IMR-90 (cell line): Measurements from ENCODE around the gene RXFP3. TPM values are rescaled to one million over a fixed set of nuclear protein-coding genes. Genes with fewer than 3 reads are reported as not detected.
"Not testable (repeated sequence)": the region's sequence is repeated elsewhere in the genome, so short reads cannot be mapped to it uniquely, and the experiment has no call there.

Experiments used
- ATAC-seq: fragments of 200-7000 bp; cut with Tn5 transposase; 2 replicates; pipeline ENCODE4 v1.9.1; 2020; ENCODE audit warnings: low read depth, mild to moderate bottlenecking, moderate library complexity
- BruUV-seq: library from RNA; stranded (reverse); fragments of 400-500 nt; replicated peaks from 2 replicates; lab custom pipeline; 2021; lab: Mats Ljungman, UMichigan
- CTCF ChIA-PET: fragments of 300-600 bp; formaldehyde crosslinking; extraction: SDS; loops from one replicate; lab custom pipeline; 2021; ENCODE audit warnings: antibody characterized with exemption; lab: Yijun Ruan, JAX
- POLR2A ChIA-PET: fragments of 300-600 bp; sonication (Branson Sonifier 250); formaldehyde crosslinking; loops from one replicate; lab custom pipeline; 2022; ENCODE audit warnings: antibody characterized with exemption; ENCODE audit not compliant: unreplicated experiment; lab: Charles Lee
- DNase-seq: peaks from one replicate; pipeline ENCODE4 v3.0.0; 2013
- H2AFZ ChIP-seq: replicated peaks from 2 replicates; pipeline ENCODE3; 2013; ENCODE audit warnings: low read length, mild to moderate bottlenecking; ENCODE audit not compliant: poor library complexity
- H2AK5ac ChIP-seq: 2 replicates; pipeline ENCODE4 v1.6.1; 2013; ENCODE audit warnings: low read depth, low read length, inconsistent platforms
- H2AK9ac ChIP-seq: replicated peaks from 2 replicates; pipeline ENCODE3; 2013; ENCODE audit warnings: mild to moderate bottlenecking, low read depth, low read length, moderate library complexity; ENCODE audit not compliant: poor library complexity
- H2BK120ac ChIP-seq: 2 replicates; pipeline ENCODE4 v1.6.1; 2013; ENCODE audit warnings: low read depth, low read length, inconsistent platforms
- H2BK15ac ChIP-seq: 3 replicates; pipeline ENCODE4 v1.6.1; 2013; ENCODE audit warnings: low read depth, low read length, inconsistent platforms
- H2BK20ac ChIP-seq: 2 replicates; pipeline ENCODE4 v1.6.1; 2013; ENCODE audit warnings: low read depth, mild to moderate bottlenecking, inconsistent platforms, low read length, moderate library complexity
- H2BK5ac ChIP-seq: 2 replicates; pipeline ENCODE4 v1.6.1; 2013; ENCODE audit warnings: mild to moderate bottlenecking, low read depth, low read length, inconsistent platforms; ENCODE audit not compliant: poor library complexity, severe bottlenecking
- H3K14ac ChIP-seq: replicated peaks from 2 replicates; pipeline ENCODE4 v1.6.1; 2013; ENCODE audit warnings: low read depth, low read length, inconsistent platforms
- H3K18ac ChIP-seq: 2 replicates; pipeline ENCODE4 v1.6.1; 2013; ENCODE audit warnings: low read depth, low read length, control low read depth
- H3K23ac ChIP-seq: 2 replicates; pipeline ENCODE4 v1.6.1; 2013; ENCODE audit warnings: low read depth, low read length, inconsistent platforms
- H3K27ac ChIP-seq: 2 replicates; pipeline ENCODE4 v1.5.1; 2013; ENCODE audit warnings: mild to moderate bottlenecking, control low read depth, low read length; ENCODE audit not compliant: insufficient read depth
- H3K27me3 ChIP-seq: 2 replicates; pipeline ENCODE4 v1.6.1; 2013; ENCODE audit warnings: low read length; ENCODE audit not compliant: control insufficient read depth, insufficient read depth
- H3K36me3 ChIP-seq: 2 replicates; pipeline ENCODE4 v1.6.1; 2013; ENCODE audit warnings: low read length, mixed read lengths; ENCODE audit not compliant: control insufficient read depth, insufficient read depth
- H3K4ac ChIP-seq: 2 replicates; pipeline ENCODE4 v1.6.1; 2013; ENCODE audit warnings: low read depth, low read length, inconsistent platforms
- H3K4me1 ChIP-seq: 2 replicates; pipeline ENCODE4 v1.6.1; 2013; ENCODE audit warnings: low read length, mixed read lengths; ENCODE audit not compliant: control insufficient read depth, insufficient read depth
- H3K4me2 ChIP-seq: 2 replicates; pipeline ENCODE4 v1.6.1; 2013; ENCODE audit warnings: low read depth, mild to moderate bottlenecking, control low read depth, low read length, moderate library complexity
- H3K4me3 ChIP-seq: 2 replicates; pipeline ENCODE4 v1.5.1; 2013; ENCODE audit warnings: low read depth, mild to moderate bottlenecking, control low read depth, low read length, moderate library complexity; ENCODE audit not compliant: insufficient read depth
- H3K56ac ChIP-seq: 2 replicates; pipeline ENCODE4 v1.6.1; 2013; ENCODE audit warnings: low read length, inconsistent platforms; ENCODE audit not compliant: insufficient read depth; ENCODE audit errors: extremely low read depth
- H3K79me1 ChIP-seq, 2 experiments: 2 replicates each; pipeline ENCODE4 v1.6.1; 2013; ENCODE audit warnings: low read length in 2 of 2, inconsistent platforms in 1 of 2, low read depth in 1 of 2
- H3K9ac ChIP-seq: 2 replicates; pipeline ENCODE4 v1.6.1; 2013; ENCODE audit warnings: low read depth, low read length, control low read depth
- H3K9me1 ChIP-seq: 2 replicates; pipeline ENCODE4 v1.6.1; 2013; ENCODE audit warnings: low read length, inconsistent platforms; ENCODE audit not compliant: insufficient read depth
- H3K9me3 ChIP-seq: 2 replicates; pipeline ENCODE4 v1.6.1; 2013; ENCODE audit warnings: low read length; ENCODE audit not compliant: control insufficient read depth, insufficient read depth
- H4K20me1 ChIP-seq: 2 replicates; pipeline ENCODE4 v1.6.1; 2013; ENCODE audit warnings: low read length, inconsistent platforms; ENCODE audit not compliant: insufficient read depth
- H4K5ac ChIP-seq: 2 replicates; pipeline ENCODE4 v1.6.1; 2013; ENCODE audit warnings: mild to moderate bottlenecking, low read depth, low read length, control low read depth
- H4K8ac ChIP-seq, 2 experiments: 2 replicates each; pipeline ENCODE4 v1.6.1; 2013; ENCODE audit warnings: low read depth in 2 of 2, low read length in 2 of 2, control low read depth in 1 of 2, inconsistent platforms in 1 of 2
- H4K91ac ChIP-seq: 2 replicates; pipeline ENCODE4 v1.6.1; 2013; ENCODE audit warnings: low read depth, low read length, inconsistent platforms; ENCODE audit not compliant: insufficient read depth
- WGBS, 2 experiments: methylation state at CpG; one replicate each; pipeline versions ENCODE4 v1.1.5 to v1.1.7; 2013; ENCODE audit warnings: missing lambda C conversion rate in 2 of 2; ENCODE audit not compliant: insufficient read length in 1 of 2; ENCODE audit errors: extremely low coverage in 2 of 2; 5-methylcytosine and 5-hydroxymethylcytosine counted together
- dilution Hi-C: fragments of 300-500 bp; cut with HindIII; formaldehyde crosslinking; loops from one replicate; pipeline ENCODE4 v1.14.3; 2018; ENCODE audit warnings: low sequenced_read_pairs; ENCODE audit not compliant: unreplicated experiment
- in situ Hi-C: fragments of 300-500 bp; cut with MboI; formaldehyde crosslinking; loops from 3 replicates; pipeline ENCODE4 v1.14.3; 2019; ENCODE audit warnings: low sequenced_read_pairs, inconsistent platforms, mixed read lengths
- intact Hi-C: fragments of 100-400 bp; cut with micrococcal nuclease; formaldehyde crosslinking; loops from 2 replicates; pipeline ENCODE4 v1.10.0; 2022
- polyA plus RNA-seq, 3 experiments: library from polyadenylated mRNA; depleted of rRNA; stranded (reverse); fragments of >200 nt; gene quantifications; 2 replicates each; pipeline ENCODE4 v1.2.3, GENCODE V29; 2012; ENCODE audit warnings: low replicate concordance in 1 of 3
- total RNA-seq: library from RNA; depleted of rRNA; stranded (reverse); fragments of >200 nt; gene quantifications from 2 replicates; pipeline ENCODE4 v1.2.3, GENCODE V29; 2012

Gene RXFP3
- total and polyA plus RNA-seq, 2 of the 4 experiments (the other 2 are of a cell fraction): not detected

DNA sequence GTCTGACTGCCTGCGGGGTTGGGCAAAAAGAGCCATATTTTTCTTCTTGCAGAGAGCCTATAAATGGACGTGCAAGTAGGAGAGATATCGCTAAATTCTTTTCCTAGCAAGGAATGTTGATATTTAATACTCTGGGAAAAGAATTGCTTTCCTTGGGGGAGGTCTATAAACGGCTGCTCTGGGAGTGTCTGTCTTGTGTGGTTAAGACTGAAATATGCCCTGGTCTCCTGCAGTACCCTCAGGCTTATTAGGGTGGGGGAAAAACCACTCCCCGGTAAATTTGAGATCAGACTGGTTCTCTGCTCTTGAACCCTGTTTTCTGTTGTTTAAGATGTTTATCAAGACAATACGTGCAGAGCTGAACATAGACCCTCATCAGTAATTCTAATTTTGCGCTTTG, 29.9 kb upstream of the RXFP3 start:
- H2AK5ac ChIP-seq, H4K91ac ChIP-seq, H3K23ac ChIP-seq, H4K20me1 ChIP-seq, H3K4ac ChIP-seq, H4K5ac ChIP-seq, H2AFZ ChIP-seq, H3K56ac ChIP-seq, H3K4me1 ChIP-seq, H3K79me1 ChIP-seq, in situ Hi-C loops, CTCF ChIA-PET, H3K9ac ChIP-seq, H2BK15ac ChIP-seq, H3K4me2 ChIP-seq, POLR2A ChIA-PET, H3K14ac ChIP-seq, intact Hi-C loops, H3K18ac ChIP-seq, H3K36me3 ChIP-seq, H4K8ac ChIP-seq, ATAC-seq, H2BK5ac ChIP-seq, H2BK20ac ChIP-seq, dilution Hi-C loops, H2AK9ac ChIP-seq, H2BK120ac ChIP-seq, H3K4me3 ChIP-seq, H3K27ac ChIP-seq, BruUV-seq, H3K9me1 ChIP-seq, H3K27me3 ChIP-seq: not testable (repeated sequence)
- WGBS, 2 experiments: 86% methylated on average over 3 of the region's 7 CpGs; no CpG with 5 or more reads in 1 of the 2 experiments
- peak; percentile 8 for DNase-seq
- peaks cover 13% of the 10 kb centered on the region for H3K9me3 ChIP-seq

DNA sequence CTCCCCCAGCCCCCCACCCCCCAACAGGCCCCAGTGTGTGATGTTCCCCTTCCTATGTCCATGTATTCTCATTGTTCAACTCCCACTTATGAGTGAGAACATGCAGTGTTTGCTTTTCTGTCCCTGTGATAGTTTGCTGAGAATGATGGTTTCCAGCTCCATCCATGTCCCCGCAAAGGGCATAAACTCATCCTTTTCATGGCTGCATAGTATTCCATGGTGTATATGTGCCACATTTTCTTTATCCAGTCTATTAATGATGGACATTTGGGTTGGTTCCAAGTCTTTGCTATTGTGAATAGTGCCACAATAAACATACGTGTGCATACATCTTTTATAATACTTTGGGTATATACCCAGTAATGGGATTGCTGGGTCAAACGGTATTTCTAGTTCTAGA, 21.3 kb upstream of the RXFP3 start:
- BruUV-seq, H2AK5ac ChIP-seq, H3K4me2 ChIP-seq, H3K9ac ChIP-seq, H3K36me3 ChIP-seq, H4K8ac ChIP-seq, H3K27ac ChIP-seq, H3K14ac ChIP-seq, dilution Hi-C loops, H3K9me1 ChIP-seq, H4K91ac ChIP-seq, H2AFZ ChIP-seq, H2BK120ac ChIP-seq, H3K56ac ChIP-seq, H3K4me1 ChIP-seq, H4K20me1 ChIP-seq, H3K9me3 ChIP-seq, H3K23ac ChIP-seq, H4K5ac ChIP-seq, H3K4me3 ChIP-seq, intact Hi-C loops, H2BK5ac ChIP-seq, H2BK20ac ChIP-seq, H3K18ac ChIP-seq, H3K79me1 ChIP-seq, H3K4ac ChIP-seq, H2BK15ac ChIP-seq, CTCF ChIA-PET, H2AK9ac ChIP-seq, POLR2A ChIA-PET, in situ Hi-C loops, DNase-seq, ATAC-seq: not testable (repeated sequence)
- WGBS, 2 experiments: no CpG with 5 or more reads among the region's 3 CpGs
- peaks cover 11% of the 10 kb centered on the region for H3K27me3 ChIP-seq
